DOHH2 (cell line): Measurements from ENCODE around the gene ANKHD1.

ENCODE experiments used
- EZH2phosphoT487 ChIP-seq: fragments of 200-600 bp; sonication (generic); IDR thresholded peaks from 2 replicates; pipeline ENCODE4 v1.6.1; 2017; ENCODE audit warnings: borderline replicate concordance, mild to moderate bottlenecking, antibody characterized with exemption, low read length, moderate library complexity, mixed read lengths
- TF ChIP-seq, protein P1 (sequence below): fragments of 200-600 bp; sonication (generic); IDR thresholded peaks from one replicate; pipeline ENCODE4 v1.5.1; 2014; ENCODE audit warnings: antibody characterized with exemption, mild to moderate bottlenecking, low read depth, low read length; ENCODE audit not compliant: poor library complexity, severe bottlenecking

DNA sequence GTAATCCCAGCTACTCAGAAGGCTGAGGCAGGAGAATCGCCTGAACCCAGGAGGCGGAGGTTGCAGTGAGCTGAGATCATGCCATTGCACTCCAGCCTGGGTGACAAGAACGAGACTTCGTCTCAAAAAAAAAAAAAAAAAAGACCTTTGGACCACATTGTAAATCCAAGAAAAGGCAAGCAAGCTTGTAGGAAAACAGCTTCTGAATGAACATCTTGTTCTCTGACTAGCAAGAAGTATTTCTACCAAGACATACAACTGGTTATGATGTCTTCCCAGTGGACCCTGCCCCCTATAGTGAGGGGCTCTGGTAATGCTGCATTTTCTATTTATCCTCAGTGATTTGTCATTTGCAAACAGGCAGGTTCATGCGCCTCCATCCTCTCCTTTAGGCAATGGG is 141.3 kb downstream of the ANKHD1 start:
- TF ChIP-seq, protein P1, sequence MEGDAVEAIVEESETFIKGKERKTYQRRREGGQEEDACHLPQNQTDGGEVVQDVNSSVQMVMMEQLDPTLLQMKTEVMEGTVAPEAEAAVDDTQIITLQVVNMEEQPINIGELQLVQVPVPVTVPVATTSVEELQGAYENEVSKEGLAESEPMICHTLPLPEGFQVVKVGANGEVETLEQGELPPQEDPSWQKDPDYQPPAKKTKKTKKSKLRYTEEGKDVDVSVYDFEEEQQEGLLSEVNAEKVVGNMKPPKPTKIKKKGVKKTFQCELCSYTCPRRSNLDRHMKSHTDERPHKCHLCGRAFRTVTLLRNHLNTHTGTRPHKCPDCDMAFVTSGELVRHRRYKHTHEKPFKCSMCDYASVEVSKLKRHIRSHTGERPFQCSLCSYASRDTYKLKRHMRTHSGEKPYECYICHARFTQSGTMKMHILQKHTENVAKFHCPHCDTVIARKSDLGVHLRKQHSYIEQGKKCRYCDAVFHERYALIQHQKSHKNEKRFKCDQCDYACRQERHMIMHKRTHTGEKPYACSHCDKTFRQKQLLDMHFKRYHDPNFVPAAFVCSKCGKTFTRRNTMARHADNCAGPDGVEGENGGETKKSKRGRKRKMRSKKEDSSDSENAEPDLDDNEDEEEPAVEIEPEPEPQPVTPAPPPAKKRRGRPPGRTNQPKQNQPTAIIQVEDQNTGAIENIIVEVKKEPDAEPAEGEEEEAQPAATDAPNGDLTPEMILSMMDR: no peak
- TF ChIP-seq EZH2phosphoT487: no peak
